IPS DF 19.7 (cell line): ENCODE measurements around the gene PLD1.
"Not testable (repeated sequence)": the region's sequence is repeated elsewhere in the genome, so short reads cannot be mapped to it uniquely, and the experiment has no call there.

Experiments used
- DNase-seq: peaks from one replicate; pipeline ENCODE4 v3.0.0-alpha.2; 2013; ENCODE audit warnings: low read depth, low spot score

The PLD1 gene

GRCh38 chr3:171809861-171810628 lies at the start of gene PLD1:
TSS of gene PLD1 (minus strand) at chr3:171810483. CDS start at chr3:171738051, 72,432 bp downstream.
- DNase-seq: no peak

GRCh38 chr3:171858770-171859169 lies 48.5 kb upstream of the PLD1 start:
- DNase-seq: not testable (repeated sequence)

GRCh38 chr3:171854649-171855305 lies 44.5 kb upstream of the PLD1 start:
- DNase-seq: no peak

- DNase-seq: no peak
Measured at GRCh38 chr3:171851660-171852058, 41.4 kb upstream of the PLD1 start.

- no peak for DNase-seq
Measured at GRCh38 chr3:171850960-171851659, 40.8 kb upstream of the PLD1 start.

GRCh38 chr3:171850320-171850959 lies 40.2 kb upstream of the PLD1 start:
- DNase-seq: no peak

- no peak for DNase-seq
Measured at GRCh38 chr3:171849617-171850319, 39.5 kb upstream of the PLD1 start.

GRCh38 chr3:171847595-171848259 lies 37.4 kb upstream of the PLD1 start:
- no peak for DNase-seq

GRCh38 chr3:171847133-171847532 lies 36.9 kb upstream of the PLD1 start:
- DNase-seq: no peak

- no peak for DNase-seq
Measured at GRCh38 chr3:171846597-171846996, 36.3 kb upstream of the PLD1 start.

GRCh38 chr3:171845481-171846284 lies 35.4 kb upstream of the PLD1 start:
- DNase-seq: no peak

GRCh38 chr3:171844873-171845272 lies 34.6 kb upstream of the PLD1 start:
- DNase-seq: no peak

GRCh38 chr3:171842864-171843518 lies 32.7 kb upstream of the PLD1 start, which contains the start of gene TMEM212:
TSS of gene TMEM212 (plus strand) at chr3:171843349. CDS start at chr3:171843384, 35 bp downstream.
- no peak for DNase-seq

- DNase-seq: no peak
Measured at GRCh38 chr3:171841620-171842000, 31.3 kb upstream of the PLD1 start.

GRCh38 chr3:171840811-171841619 lies 30.7 kb upstream of the PLD1 start:
- DNase-seq: no peak

GRCh38 chr3:171840445-171840810 lies 30.1 kb upstream of the PLD1 start:
- no peak for DNase-seq

- DNase-seq: no peak
Measured at GRCh38 chr3:171839270-171839669, 29.0 kb upstream of the PLD1 start.

- no peak for DNase-seq
Measured at GRCh38 chr3:171838218-171838720, 28.0 kb upstream of the PLD1 start.
